Retinal pigment epithelial cell (primary cell): ENCODE data around the gene ATP5MC2.

ENCODE experiments used
- DNase-seq: peaks from one replicate; pipeline ENCODE4 v3.0.0-alpha.2; 2010; ENCODE audit warnings: low read depth
- H3K4me3 ChIP-seq: 2 replicates; pipeline ENCODE4 v1.5.1; 2011; ENCODE audit warnings: mild to moderate bottlenecking, low read length, control low read depth, moderate library complexity
- CTCF ChIP-seq: conservative IDR thresholded peaks from 2 replicates; pipeline ENCODE4 v1.5.1; 2011; ENCODE audit warnings: low read depth, low read length, control low read depth, inconsistent platforms

The ATP5MC2 gene

GRCh38 chr12:53664191-53664590 lies 11.7 kb downstream of the ATP5MC2 start:
- no peak for DNase-seq
- H3K4me3 ChIP-seq = no peak overlapping the region
- no peak for TF ChIP-seq CTCF

DNA sequence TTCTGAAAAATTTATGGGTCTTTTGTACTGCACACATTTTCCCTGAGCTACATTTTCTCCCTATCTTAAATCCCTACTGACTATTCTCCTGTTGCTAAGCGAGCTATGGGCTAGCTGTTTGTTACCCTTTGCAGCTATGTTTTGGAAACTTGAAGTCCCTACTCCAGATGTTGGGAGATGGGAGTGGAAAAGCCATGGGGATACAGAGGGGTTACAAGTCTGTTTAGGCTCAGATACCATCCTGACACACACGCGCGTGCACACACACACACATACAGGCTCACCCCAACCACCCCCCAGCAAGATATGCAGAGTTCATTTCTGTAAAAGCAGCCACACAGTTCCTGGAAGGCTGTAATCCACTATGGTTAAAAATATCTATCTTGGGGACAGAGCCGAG lies 15.8 kb downstream of the ATP5MC2 start:
- DNase-seq = no peak
- TF ChIP-seq CTCF = no peak
- H3K4me3 ChIP-seq = no peak overlapping the region

DNA sequence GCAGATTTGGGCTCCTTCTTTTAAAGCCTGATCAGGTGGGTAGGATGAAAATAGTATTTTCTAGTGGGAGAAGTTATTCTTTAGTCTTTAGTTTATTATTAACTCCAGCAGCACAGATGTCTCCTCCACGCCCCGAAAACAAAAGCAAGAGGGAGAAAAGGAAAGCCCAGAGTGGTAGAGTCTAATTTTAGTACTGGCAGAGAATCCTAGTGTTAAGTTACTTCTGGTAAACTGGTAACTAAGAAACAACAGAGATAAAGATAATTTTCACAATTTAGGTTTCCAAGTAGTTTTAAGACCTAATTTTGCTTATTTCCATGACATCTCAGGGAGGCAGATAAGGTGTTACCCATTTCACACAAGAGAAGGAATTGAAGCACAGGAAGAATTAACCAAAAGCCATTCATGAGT lies 16.3 kb downstream of the ATP5MC2 start:
- no peak overlapping the region for H3K4me3 ChIP-seq
- DNase-seq = no peak
- TF ChIP-seq CTCF = no peak

- no peak overlapping the region for H3K4me3 ChIP-seq
- DNase-seq = no peak
- TF ChIP-seq CTCF = no peak
These were observed 16.8 kb downstream of the ATP5MC2 start for GRCh38 chr12:53659011-53659551.

DNA sequence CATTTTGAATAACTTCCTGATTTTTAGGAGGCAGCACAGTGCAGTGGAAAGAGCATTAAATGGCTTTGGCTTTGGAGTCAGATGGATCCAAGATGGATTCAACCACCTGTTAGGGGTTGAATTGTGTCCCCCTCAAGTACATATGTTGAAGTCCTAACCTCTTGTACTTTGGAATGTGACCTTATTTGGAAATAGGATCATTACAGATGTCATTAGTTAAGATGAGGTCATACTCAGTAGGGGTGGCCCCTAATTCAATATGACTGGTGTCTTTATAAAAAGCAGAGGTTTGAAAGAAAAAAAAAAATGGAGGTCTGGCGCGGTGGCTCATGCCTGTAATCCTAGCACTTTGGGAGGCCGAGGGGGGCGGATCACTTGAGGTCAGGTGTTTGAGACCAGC lies 18.8 kb downstream of the ATP5MC2 start:
- no peak for TF ChIP-seq CTCF
- DNase-seq = no peak
- H3K4me3 ChIP-seq = no peak overlapping the region

DNA sequence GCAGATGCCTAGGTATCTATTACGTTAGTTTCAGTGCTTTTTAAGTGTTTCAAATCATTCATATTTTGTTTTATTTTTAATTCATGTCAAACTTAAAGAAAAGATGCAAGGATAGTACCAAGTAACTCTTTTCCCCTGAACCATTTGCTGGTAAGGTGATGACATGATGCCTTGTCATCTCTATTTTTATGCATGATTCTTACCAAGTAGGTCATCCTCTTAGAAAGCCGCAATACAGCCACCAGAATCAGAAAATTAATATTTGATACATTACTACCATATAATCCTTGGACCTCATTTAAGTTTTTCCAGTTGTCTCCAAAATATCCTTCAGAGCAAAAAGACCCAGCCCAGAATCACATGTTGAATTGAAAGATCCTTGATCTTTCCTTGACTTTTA lies 22.3 kb downstream of the ATP5MC2 start:
- no peak for DNase-seq
- no peak overlapping the region for H3K4me3 ChIP-seq
- no peak for TF ChIP-seq CTCF

DNA sequence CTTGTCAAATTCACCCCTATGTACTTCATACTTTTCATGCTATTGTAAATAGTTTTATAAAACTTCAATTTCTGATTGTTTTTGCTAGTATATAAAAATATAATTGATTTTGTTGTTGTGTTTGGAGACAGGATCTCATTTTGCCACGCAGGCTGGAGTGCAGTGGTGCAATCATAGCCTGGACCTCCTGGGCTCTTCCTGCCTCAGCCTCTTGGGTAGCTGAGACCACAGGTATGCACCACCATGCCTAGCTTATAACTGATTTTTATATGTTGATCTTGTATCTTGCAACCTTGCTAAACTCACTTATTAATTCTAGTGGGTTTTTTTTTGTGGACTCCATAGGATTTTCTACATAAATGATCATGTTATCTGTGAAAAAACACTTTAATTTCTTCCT lies 23.5 kb downstream of the ATP5MC2 start:
- no peak for DNase-seq
- H3K4me3 ChIP-seq = no peak overlapping the region
- no peak for TF ChIP-seq CTCF
